CD4-positive, alpha-beta T cell (primary cell): ENCODE measurements around the gene NDE1. TPM values are rescaled to one million over a fixed set of nuclear protein-coding genes. Genes with fewer than 3 reads are reported as not detected.

Experiments used
- ATAC-seq: fragments of 200-7000 bp; cut with Tn5 transposase; one replicate; pipeline ENCODE4 v1.10.0; 2022; ENCODE audit warnings: mild to moderate bottlenecking; ENCODE audit not compliant: poor library complexity
- CTCF ChIA-PET: fragments of 350-600 bp; sonication (Branson Sonifier 250); formaldehyde crosslinking; loops from one replicate; lab custom pipeline; 2021; ENCODE audit warnings: antibody characterized with exemption, inconsistent platforms; lab: Charles Lee
- POLR2A ChIA-PET: fragments of 350-600 bp; sonication (Branson Sonifier 250); formaldehyde crosslinking; loops from one replicate; lab custom pipeline; 2021; ENCODE audit warnings: antibody characterized with exemption, inconsistent platforms; lab: Charles Lee
- DNase-seq, 14 experiments: peaks; one replicate each; pipeline ENCODE4 v3.0.0-alpha.2; 2013 to 2020; ENCODE audit warnings: mixed read lengths in 2 of 14
- H3K27ac ChIP-seq, 2 donors: one replicate each; pipeline versions ENCODE4 v1.5.1 to v1.7.0; 2013; ENCODE audit warnings: low read length in 2 of 2, low read depth in 1 of 2, mild to moderate bottlenecking in 1 of 2
- H3K27me3 ChIP-seq, 2 experiments: 1 replicate in 1 of 2; 2 replicates in 1 of 2; pipeline versions ENCODE4 v1.6.1 to v1.7.0; 2013; ENCODE audit warnings: low read length in 2 of 2, control low read depth in 1 of 2, mild to moderate bottlenecking in 1 of 2, moderate library complexity in 1 of 2; ENCODE audit not compliant: insufficient read depth in 2 of 2, control insufficient read depth in 1 of 2
- H3K36me3 ChIP-seq: one replicate; pipeline ENCODE4 v1.6.1; 2013; ENCODE audit warnings: low read length, control low read depth; ENCODE audit not compliant: insufficient read depth
- H3K4me1 ChIP-seq: one replicate; pipeline ENCODE4 v1.6.1; 2013; ENCODE audit warnings: low read length, control low read depth; ENCODE audit not compliant: insufficient read depth
- H3K4me3 ChIP-seq: one replicate; pipeline ENCODE4 v1.5.1; 2013; ENCODE audit warnings: mild to moderate bottlenecking, low read length, moderate library complexity
- H3K9me3 ChIP-seq, 2 experiments: 1 replicate in 1 of 2; 2 replicates in 1 of 2; pipeline versions ENCODE4 v1.6.1 to v1.7.0; 2013; ENCODE audit warnings: low read length in 2 of 2, mild to moderate bottlenecking in 2 of 2, control low read depth in 1 of 2, moderate library complexity in 1 of 2; ENCODE audit not compliant: control insufficient read depth in 1 of 2, insufficient read depth in 1 of 2
- H3K27ac Mint-ChIP-seq: one replicate; pipeline ENCODE4 v1.8.0; 2020; ENCODE audit warnings: mixed read lengths
- H3K27me3 Mint-ChIP-seq: one replicate; pipeline ENCODE4 v1.8.0; 2021; ENCODE audit warnings: mixed read lengths
- H3K36me3 Mint-ChIP-seq: one replicate; pipeline ENCODE4 v1.8.0; 2021; ENCODE audit warnings: low read depth, mixed read lengths
- H3K4me1 Mint-ChIP-seq: one replicate; pipeline ENCODE4 v1.8.0; 2021; ENCODE audit warnings: low read depth, mixed read lengths
- H3K4me3 Mint-ChIP-seq: one replicate; pipeline ENCODE4 v1.8.0; 2020; ENCODE audit warnings: mild to moderate bottlenecking, mixed read lengths
- H3K9me3 Mint-ChIP-seq: one replicate; pipeline ENCODE4 v1.8.0; 2020; ENCODE audit warnings: mixed read lengths
- intact Hi-C, 2 experiments: fragments of 100-400 bp; cut with DNase I in 1 of 2; cut with micrococcal nuclease in 1 of 2; formaldehyde crosslinking; loops; one replicate each; pipeline versions ENCODE4 v1.15.1 to v1.9.0; 2023 to 2025; cut with DNase I, micrococcal nuclease
- total RNA-seq, 174 experiments: library from RNA in 2 of 174; stranded (reverse) in 2 of 174; gene quantifications; one replicate each; pipeline ENCODE4 v1.2.3 and lab custom pipeline; 2021 to 2026
- TF ChIP-seq, protein P1 (sequence below): fragments of 200-600 bp; IDR thresholded peaks from one replicate; pipeline ENCODE4 v1.8.0; 2022; ENCODE audit warnings: antibody characterized with exemption, mild to moderate bottlenecking

NDE1 gene
- total RNA-seq, 2 experiments from 2014 or later = 96.6 to 106 TPM

DNA sequence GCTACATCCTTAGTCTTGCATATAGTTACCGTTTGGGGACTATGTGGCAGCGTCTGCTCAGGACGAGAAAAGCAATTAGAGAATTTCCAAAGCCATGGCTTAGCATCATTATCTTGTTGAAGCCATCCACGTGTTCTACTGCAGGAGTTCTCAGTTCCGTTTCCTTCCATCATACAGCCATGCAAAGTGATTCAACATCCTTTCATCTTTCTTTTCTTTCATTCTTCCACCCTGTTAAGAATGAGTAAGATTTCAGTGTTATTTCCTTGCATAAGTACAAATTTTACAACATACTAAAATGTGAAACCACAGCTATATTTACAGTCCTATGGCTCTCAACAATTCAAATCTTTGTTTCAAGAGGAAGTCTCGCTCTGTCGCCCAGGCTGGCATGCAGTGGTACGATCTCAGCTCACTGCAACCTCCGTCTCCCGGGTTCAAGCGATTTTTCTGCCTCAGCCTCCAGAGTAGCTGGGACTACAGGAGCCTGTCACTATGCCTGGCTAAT lies 10.9 kb upstream of the NDE1 start:
- DNase-seq (peak in 10 of 14 experiments; percentile 20 to 59 (median 35)), ATAC-seq (peak; percentile 6)
- H3K9me3 ChIP-seq = no peaks in the 10 kb centered on the region
- peaks cover 57% of the 10 kb centered on the region for H3K4me1 ChIP-seq
- Mint-ChIP-seq H3K27me3 (no peaks in the 10 kb centered on the region), H3K4me1 (peaks cover 78% of the 10 kb centered on the region), H3K4me3 (peak overlapping the region; percentile 75), H3K9me3 (no peaks in the 10 kb centered on the region), H3K36me3 (peaks cover 82% of the 10 kb centered on the region), H3K27ac (peak overlapping the region; percentile 98)
- intact Hi-C loops = no loop called here
- peak overlapping the region in 1 of 2 donors; percentile 69 for H3K27ac ChIP-seq
- ChIA-PET POLR2A (interaction anchor here (0.9 to 1.5 kb wide), 3 partner anchors 19 to 48 kb away, joined by 3 to 6 read pairs (median 4); no protein-coding TSS in a partner anchor), CTCF (no interaction called here)
- H3K36me3 ChIP-seq = peaks cover 48% of the 10 kb centered on the region
- no peaks in the 10 kb centered on the region for H3K27me3 ChIP-seq
- TF ChIP-seq, protein P1, sequence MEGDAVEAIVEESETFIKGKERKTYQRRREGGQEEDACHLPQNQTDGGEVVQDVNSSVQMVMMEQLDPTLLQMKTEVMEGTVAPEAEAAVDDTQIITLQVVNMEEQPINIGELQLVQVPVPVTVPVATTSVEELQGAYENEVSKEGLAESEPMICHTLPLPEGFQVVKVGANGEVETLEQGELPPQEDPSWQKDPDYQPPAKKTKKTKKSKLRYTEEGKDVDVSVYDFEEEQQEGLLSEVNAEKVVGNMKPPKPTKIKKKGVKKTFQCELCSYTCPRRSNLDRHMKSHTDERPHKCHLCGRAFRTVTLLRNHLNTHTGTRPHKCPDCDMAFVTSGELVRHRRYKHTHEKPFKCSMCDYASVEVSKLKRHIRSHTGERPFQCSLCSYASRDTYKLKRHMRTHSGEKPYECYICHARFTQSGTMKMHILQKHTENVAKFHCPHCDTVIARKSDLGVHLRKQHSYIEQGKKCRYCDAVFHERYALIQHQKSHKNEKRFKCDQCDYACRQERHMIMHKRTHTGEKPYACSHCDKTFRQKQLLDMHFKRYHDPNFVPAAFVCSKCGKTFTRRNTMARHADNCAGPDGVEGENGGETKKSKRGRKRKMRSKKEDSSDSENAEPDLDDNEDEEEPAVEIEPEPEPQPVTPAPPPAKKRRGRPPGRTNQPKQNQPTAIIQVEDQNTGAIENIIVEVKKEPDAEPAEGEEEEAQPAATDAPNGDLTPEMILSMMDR = no peak
- H3K4me3 ChIP-seq = no peak overlapping the region

- TF ChIP-seq, protein P1 = no peak
- Mint-ChIP-seq H3K36me3 (peaks cover 64% of the 10 kb centered on the region), H3K4me3 (peak overlapping the region; percentile 96), H3K4me1 (peaks cover 67% of the 10 kb centered on the region), H3K27ac (peak overlapping the region; percentile 98), H3K9me3 (no peaks in the 10 kb centered on the region), H3K27me3 (no peaks in the 10 kb centered on the region)
- POLR2A ChIA-PET = interaction anchor here (1.3 to 3.7 kb wide), 3 partner anchors 10 to 31 kb away, joined by 3 to 48 read pairs (median 3); no protein-coding TSS in a partner anchor
- ATAC-seq (no peak), DNase-seq (no peak)
- CTCF ChIA-PET = interaction anchor here (2.5 to 3.2 kb wide), 2 partner anchors 31 to 214 kb away, joined by 13 to 20 read pairs; no protein-coding TSS in a partner anchor
- H3K27me3 ChIP-seq = no peaks in the 10 kb centered on the region
- peaks cover 55% of the 10 kb centered on the region for H3K4me1 ChIP-seq
- H3K4me3 ChIP-seq = no peak overlapping the region
- H3K27ac ChIP-seq = peak overlapping the region in 1 of 2 donors; percentile 69
- peaks cover 30% of the 10 kb centered on the region for H3K36me3 ChIP-seq
- H3K9me3 ChIP-seq = no peaks in the 10 kb centered on the region
- intact Hi-C loops = loop anchor here in 1 of 2 experiments (5.0 to 10.0 kb wide), 4 partner anchors 49 to 1006 kb away; partner anchors contain the start of genes BFAR, CEP20 and PARN
Observed at GRCh38 chr16:15640966-15641365, 9.1 kb upstream of the NDE1 start.

- H3K27ac ChIP-seq = peak overlapping the region; percentile 83 to 96
- H3K4me1 Mint-ChIP-seq = peaks cover 57% of the 10 kb centered on the region
- H3K36me3 ChIP-seq = peaks cover 25% of the 10 kb centered on the region
- no peaks in the 10 kb centered on the region for H3K27me3 Mint-ChIP-seq
- DNase-seq = peak in 1 of 14 experiments; percentile 7
- no peaks in the 10 kb centered on the region for H3K9me3 ChIP-seq
- intact Hi-C loops = loop anchor here (2.0 to 10.0 kb wide), 8 partner anchors 31 to 1007 kb away; partner anchors contain the start of genes BFAR (in 1 of the 2), CEP20 (in 1 of the 2) and PARN (in 1 of the 2)
- ATAC-seq = no peak
- TF ChIP-seq, protein P1 = no peak
- H3K27ac Mint-ChIP-seq = peak overlapping the region; percentile 98
- peaks cover 45% of the 10 kb centered on the region for H3K4me1 ChIP-seq
- peaks cover 54% of the 10 kb centered on the region for H3K36me3 Mint-ChIP-seq
- ChIA-PET POLR2A (interaction anchor here (0.5 to 3.7 kb wide), 14 partner anchors 9 to 246 kb away, joined by 3 to 48 read pairs (median 8); partner anchors contain the start of gene CEP20), CTCF (interaction anchor here (1.0 to 3.2 kb wide), 16 partner anchors 9 to 215 kb away, joined by 3 to 20 read pairs (median 5); no protein-coding TSS in a partner anchor)
- H3K9me3 Mint-ChIP-seq = no peaks in the 10 kb centered on the region
- no peaks in the 10 kb centered on the region for H3K27me3 ChIP-seq
- peak overlapping the region; percentile 96 for H3K4me3 Mint-ChIP-seq
- peak overlapping the region; percentile 80 for H3K4me3 ChIP-seq
Observed at GRCh38 chr16:15641753-15642556, 8.1 kb upstream of the NDE1 start.
